ENCODE measurements around the gene SH3BP2.

Gene SH3BP2

DNA sequence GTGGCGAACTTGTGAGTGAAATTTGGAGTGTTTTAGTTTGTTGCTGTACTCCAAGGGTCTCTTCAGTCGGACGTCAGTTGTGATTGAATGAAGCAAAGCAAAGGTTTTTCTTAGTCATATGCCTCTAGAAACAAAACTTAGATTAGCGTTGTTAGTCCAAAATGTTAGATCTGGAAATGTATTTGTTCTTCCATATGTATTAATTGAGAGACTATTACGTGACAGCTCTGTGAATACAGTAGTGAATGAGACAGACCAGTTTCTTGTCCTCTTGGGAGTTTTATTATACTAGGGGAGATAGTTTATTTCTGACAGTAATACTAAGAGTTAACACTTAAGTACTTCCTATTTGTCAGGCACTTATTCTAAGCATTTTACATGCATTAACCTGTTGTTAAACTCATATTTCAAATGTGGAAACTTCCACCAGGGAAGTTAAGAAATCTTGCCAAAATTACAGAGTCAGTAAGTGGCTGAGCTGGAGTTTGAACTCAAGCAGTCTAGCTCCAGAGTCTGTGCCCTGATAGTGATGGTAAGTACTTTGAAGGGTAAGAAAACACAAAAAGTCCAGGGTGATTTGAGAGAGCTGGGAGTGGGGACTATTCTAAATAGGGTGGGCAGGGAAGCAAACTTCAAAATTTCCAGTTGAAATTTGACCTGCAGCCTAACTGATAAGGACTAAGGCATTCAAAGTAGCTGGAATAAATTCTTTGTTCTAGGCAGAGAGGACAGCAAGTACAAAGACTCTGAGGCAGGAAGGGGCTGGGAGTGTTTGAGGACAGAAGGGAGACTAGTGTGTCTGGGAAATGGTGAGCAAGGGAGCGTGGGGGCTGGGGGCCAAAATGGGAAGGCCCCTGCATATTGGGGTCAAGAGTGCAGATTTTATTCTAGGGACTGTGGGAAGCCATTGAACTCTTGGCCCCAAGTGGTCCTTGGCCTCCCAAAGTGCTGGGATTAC, 67.8 kb downstream of the SH3BP2 start:
- no peak for FAIRE-seq

DNA sequence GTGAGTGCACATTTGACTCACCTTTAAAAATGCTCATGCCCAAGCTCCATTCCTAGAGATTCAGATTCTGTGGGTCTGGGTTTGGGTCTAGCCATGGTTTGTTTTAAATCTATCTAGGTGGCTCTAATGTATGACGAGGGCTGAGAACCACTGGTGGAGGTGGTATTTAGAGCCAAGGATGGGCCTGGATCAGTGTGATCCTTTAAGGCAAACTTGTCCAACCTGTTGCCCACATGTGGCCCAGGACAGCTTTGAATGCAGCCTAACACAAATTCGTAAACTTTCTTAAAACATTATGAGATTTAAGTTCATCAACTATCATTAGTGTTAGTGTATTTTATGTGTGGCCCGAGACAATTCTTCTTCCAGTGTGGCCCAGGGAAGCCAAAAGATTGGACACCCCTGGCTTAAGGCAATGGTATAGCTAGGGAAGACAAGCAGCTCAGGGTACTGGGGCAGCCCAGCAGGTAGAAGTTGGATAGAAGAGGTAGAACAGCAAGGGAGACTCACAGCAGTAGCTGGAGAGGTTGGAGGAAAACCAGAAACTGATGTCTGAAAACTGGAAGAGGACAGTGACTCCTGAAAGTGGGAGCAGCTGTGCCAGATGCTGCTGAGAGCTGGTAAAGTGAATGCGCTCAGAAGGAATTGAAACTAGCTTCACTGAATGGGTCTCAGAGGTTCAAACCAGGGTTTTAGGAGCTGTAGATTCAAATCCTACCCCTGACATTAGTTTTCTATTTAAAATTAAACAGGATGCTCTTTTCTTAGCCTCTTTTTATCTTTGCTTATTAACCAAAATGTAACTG, 68.9 kb downstream of the SH3BP2 start:
- no peak for FAIRE-seq

DNA sequence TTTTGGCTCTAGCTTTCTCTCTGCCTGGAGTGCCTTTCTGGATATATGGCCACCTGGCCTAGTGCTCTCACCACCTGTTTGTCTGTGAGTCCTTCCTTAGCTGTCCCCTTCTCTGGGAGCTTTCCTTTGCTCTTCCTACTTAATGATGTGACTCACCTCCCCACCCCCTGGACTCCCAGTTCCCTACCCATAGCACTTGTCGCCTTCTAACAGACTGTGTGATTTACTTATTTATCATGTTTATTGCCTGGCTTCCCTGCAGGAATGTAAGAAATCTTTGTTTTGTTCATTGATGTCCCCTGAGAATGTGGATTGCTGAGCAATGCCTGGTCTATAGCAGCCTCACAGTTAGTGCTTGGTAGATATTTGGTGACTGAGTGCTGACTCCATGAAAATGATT, 69.6 kb downstream of the SH3BP2 start:
- no peak for FAIRE-seq

DNA sequence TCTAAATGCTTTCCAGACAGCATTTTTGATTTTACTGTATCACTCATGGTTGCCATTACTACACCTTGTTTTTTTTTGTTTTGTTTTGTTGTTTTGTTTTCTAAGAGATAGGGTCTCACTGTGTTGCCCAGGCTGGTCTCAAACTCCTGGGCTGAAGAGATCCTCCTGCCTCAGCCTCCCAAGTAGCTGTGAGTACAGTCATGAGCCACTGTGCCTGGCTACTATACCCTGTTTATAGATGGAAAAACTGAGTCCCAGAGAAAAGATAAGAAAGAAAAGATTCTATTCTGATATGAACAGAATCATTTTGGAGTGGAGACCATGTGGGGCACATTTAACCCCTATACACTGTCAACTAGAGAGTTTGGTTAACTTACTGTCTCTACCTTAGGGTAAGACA, 70.8 kb downstream of the SH3BP2 start:
- FAIRE-seq: no peak

DNA sequence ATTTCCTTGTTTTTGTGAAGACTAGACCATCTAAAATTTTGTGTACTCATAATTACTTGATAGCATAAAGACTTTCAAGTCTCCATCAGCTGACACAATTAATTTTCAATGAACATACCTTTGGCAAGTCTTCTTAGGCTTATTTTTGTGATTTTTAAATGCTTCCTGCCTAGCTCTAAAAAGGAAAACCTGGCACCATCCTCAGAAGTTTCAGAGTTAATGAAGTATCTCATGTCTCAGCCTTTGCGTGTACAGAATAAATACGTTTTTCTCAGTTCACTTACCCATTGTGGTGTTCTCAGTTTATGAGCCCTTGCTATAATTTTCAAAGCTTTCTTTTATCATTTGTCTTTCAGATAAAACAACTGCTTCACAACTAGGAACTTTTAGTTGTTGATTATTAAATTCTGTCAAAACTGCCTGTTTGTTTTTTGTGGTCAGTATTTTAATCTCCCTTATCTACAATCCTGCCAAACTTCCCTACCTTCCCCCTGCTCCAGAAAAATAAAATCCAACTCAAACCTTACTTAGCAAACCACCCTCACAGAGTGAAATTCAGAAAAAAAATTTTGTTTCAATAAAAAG, 72.4 kb downstream of the SH3BP2 start:
- FAIRE-seq: no peak

DNA sequence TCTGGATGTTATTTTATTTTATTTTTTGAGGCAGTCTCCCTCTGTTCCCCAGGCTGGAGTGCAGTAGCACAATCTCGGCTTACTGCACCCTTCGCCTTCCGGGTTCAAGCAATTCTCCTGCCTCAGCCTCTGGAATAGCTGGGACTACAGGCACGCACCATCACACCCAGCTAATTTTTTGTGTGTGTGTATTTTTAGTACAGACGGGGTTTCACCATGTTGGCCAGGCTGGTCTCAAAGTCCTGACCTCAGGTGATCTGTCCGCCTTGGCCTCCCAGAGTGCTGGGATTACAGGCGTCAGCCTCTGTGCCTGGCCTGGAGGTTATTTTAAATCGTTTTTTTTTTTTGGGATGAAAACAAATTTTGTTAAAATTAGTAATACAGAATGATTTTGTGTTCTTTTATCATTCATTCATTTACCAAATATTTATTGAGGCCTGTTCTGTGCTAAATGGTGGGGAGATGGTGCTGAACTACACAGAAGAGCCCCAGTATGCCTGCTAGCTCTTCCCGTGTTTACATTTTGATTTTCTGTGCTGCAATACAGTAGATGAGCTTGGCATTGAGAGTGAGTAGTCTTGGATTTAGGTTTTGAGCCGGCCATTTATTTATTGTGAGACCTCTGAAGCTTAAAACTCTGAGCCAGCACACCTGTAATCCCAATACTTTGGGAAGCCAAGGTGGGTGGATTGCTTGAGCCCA, 73.4 kb downstream of the SH3BP2 start:
- no peak for FAIRE-seq

DNA sequence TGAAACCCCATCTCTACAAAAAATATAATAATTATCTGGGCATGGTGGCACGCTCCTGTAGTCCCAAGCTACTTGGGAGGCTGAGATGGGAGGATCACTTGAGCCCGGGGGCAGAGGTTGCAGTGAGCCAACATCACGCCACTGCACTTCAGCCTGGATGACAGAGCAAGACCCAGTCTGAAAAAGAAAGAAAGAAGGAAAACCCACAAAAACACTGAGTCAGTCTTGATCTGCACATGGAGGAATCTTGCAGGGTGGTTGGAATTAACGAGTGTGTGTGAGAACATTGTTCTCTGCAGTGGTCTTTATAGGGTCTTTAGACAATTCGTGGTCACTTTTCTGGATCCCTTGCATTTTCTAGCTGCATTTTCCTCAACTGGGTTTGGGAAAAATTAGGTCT, 74.0 kb downstream of the SH3BP2 start:
- FAIRE-seq: no peak

DNA sequence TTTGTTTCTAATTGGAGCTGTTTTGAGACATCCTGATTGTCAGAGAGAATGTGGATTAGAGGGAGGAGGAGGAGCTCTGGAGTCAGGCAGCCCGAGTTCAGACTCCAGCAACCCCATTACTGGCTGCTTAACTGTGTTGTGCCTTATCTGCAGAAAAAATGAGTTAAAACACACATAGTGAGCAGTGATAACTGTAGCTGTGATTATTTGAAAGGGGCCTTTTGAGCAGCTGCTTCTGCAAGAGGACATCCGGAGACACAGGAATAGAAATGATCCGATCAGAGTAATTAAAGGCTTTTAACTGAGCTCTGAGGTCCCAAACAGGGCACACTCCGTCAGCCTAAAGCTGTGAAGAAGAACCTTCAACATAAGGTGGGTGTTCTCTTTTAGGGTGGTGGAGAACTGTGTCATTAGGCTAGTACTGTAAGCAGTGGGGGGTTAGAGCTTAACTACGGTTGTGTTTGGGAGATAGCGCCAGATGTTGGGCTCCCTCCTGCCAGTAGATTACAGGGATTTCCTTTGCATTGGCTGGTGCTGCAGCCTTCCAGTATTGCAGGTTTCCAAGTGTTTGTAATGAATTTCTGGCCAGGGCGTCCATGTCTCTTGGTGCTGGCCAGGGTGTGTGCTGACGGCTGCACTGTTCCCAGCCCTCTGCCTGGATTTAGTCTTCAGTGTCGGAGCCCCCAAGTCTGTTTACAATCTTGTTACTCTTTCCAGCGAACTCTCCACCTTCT, 75.0 kb downstream of the SH3BP2 start:
- no peak for FAIRE-seq

DNA sequence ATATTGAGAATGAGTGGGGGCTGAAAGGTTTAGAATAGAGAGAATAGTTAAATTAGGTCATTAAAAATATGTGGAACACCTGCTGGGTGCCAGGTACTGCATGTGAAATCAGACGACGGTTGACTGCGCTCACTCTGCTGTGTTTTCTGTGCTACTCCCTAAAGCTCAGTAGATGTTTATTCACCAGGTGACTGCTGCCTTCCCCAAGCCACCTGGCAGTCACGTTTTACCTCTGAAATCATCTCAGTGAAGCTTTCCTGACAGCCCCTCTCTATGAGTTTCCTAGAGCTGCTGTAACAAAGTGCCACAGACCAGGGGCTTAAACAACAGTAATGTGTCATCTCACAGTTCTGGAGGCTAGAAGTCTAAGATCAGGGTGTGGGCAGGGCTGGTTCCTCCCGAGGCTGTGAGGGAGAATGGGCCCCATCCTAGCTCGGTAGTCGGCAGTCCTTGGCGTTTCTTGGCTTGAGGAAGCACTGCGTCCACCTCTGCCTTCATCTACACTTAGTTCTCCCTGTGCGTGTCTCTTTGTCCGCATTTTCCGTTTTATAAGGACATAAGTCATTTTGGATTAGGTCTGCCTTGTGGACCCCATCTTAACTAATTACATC, 76.1 kb downstream of the SH3BP2 start:
- no peak for FAIRE-seq

DNA sequence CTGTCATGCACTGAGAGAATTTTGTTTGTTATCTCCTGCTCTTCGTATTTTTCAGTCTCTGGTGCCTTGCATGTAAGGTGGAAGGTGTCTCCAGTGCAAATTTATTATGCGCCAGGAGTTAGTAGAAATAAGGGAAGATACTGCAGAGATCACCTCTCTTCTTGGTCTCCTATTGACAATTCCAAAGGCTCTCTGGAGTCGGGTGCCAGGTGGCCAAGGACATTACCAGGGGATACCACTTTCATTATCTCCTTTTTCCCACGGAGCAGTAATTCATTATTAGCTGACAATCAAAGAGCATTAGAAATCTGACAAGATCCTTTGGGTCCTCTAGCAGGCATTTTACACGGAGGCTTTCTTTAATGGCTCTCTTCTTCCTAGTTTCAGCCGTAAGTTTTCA, 76.8 kb downstream of the SH3BP2 start:
- no peak for FAIRE-seq

DNA sequence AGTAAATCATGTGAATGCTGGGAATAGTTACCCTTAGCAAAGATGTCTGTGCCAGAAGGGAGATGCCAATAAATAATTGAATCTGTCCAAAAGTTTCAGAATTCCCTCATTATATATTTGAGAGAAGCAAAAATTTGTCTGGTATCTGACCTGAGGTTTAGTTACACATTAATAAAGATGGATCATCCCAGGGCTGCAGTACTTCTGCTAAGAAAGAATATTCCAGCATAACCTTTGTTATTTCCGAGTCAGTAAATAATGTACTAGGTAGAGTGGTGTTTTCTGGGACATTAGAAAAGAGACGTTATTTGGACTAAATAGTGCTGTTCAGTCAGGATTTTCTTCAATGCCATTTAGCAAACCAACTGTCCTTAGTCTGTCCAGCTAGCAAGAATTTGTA, 77.2 kb downstream of the SH3BP2 start:
- no peak for FAIRE-seq

DNA sequence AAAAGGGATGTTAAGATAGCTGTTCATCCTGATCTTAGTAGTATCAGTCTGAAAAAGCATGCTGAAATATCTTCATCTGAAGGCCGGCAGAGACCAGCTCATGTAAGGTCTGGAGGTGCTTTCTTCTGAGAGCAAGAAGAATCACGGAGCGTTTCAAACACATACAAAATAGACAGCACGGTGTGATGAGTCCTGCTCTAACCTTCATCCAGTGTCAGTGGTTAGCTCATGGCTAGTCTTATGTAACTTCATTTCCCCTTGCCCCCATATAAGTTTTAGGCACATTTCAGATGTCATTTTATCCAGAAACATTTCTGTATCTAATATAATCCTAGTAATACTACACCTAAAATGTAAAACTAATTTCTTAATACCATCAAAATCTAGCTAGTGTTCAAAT, 78.6 kb downstream of the SH3BP2 start:
- no peak for FAIRE-seq

DNA sequence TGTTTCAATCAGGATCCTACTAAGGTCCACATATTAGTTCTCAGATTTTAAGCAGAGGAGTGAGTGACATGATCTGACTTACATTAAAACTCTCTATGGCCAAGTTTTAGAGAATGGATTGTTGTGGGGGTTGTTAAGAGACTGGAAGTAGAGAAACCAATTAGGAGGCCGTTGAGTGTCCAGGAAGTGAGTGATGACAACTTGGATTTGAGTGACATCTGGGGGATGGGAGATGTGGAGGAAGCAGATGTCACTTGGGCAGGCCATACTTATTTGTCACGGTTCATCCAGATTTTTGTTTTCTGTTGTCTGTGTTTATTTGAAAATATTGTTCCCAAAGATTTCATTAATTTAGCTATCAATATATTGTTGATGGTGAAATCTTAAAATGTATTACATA, 79.0 kb downstream of the SH3BP2 start:
- no peak for FAIRE-seq

DNA sequence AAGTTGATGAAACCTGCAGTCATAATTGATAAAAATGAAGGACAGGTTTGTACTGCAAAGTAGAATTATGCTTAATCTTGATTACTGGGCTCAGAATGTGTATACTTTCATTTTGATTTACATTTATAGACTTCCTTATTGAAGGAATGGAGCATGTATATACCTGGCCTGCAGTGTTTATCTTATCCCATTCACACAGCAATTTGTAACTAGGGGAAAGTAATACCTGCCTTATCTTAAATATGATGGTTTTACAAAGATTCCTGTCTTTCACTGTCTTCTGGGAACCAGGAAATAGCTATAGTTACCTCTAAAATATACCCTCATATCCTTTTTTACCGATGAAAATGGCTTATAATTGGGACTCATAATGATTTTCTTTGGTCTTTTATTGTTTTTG, 80.4 kb downstream of the SH3BP2 start:
- no peak for FAIRE-seq

DNA sequence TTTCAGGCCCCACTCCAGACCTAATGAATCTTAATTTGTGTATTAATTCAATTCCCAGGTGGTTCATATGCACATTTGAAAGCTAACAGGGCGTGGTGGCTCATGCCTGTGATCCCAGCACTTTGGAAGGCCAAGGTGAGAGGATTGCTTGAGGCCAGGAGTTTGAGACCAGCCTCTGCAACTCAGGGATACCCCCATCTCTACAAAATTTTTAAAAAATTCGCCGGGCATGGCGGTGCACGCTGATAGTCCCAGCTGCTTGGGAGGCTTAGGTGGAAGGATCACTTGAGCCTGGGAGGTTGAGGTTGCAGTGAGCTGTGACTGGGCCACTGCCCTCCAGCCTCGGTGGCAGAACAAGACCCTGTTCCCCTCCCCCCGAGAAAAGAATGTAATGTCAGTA, 82.0 kb downstream of the SH3BP2 start:
- FAIRE-seq: no peak

DNA sequence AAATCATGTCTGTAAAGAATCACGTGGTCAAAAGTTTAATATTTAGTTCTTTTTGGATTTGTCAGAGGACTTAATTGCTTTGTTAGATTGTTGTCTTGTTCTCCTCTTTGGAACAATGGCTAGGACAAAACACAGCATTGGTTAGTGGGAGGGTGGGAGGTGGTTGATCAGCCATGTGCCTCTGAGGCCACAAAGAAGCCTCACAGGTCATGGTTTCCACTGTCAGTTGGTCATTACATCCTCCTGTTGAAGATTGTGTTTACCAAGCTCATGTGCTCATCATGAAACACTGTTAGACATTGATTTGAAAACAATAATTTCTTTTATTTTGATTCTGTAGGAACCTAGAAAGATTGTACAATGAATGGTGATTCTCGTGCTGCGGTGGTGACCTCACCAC, 82.7 kb downstream of the SH3BP2 start:
- no peak for FAIRE-seq

DNA sequence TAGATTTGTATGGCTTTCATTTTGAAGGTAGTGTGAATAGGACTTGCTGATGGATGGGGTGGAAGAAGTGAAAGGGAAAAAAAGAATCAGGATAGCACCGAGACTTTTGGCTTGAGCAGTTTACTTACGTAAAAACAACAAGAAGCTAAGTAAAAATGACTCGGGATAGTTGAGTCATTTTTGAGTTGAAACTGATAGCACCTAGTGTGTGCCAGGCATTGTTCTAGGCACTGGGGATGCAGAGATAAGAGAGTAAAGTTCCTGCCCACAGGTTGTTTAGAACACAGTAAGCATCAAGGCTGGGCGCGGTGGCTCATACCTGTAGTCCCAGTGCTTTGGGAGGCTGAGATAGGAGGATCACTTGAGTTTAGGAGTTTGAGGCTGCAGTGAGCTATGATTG, 85.5 kb downstream of the SH3BP2 start:
- FAIRE-seq: no peak

DNA sequence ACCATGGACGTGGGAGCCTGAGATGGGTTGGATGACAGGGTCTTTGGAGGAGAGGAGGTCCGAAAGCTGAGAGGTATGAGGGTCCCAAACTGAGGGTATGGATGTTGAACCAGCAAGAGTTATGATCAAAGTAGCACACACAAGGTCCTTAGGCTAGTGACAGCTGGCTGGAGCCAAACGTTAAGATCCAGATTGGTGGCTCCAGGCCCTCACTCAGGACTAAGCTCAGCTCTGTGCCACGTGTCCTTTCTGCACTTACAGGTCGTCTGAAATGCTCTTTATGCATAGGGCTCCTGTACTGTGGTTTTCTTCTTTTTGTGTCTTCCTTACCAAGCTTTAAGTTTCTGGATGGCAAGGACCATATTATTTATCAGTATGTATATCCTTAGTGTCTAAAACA, 86.1 kb downstream of the SH3BP2 start:
- no peak for FAIRE-seq

DNA sequence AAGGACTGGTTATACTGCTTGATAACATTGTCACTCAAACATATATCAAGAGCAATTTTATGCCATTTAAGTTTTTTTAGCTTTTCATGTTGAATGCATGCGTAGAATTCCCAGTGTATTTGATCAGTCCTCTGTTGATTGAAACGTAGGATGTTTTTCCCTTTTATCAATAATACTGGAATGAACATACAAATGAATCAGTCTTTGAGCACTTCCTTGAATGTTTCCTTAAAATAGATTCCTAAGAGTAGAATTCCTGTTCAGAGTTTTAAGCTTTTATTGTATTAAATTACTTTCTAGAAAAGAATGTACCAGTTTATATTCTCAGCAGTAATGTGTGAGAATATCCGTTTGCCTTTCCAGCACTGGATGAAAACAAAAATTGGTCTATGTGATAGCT, 88.5 kb downstream of the SH3BP2 start:
- no peak for FAIRE-seq

DNA sequence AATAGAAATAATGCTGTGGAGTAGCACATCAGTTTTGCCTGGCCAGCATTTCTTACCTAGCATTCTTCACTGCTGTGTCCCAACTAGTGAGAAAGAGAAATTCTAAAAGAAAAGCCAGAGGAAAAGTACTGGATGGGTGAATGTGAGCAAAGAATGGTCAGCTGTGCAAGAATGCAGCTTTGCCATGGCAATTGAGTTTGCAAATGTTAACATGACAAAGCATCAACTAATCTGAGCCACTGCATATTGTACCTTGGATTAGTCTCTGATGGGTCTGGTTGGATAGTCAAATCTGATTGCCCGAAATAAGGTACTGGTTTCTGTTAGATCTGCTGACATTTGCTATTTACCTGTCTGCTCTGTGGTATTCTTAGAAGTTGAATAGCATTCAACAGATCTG, 89.5 kb downstream of the SH3BP2 start:
- no peak for FAIRE-seq

DNA sequence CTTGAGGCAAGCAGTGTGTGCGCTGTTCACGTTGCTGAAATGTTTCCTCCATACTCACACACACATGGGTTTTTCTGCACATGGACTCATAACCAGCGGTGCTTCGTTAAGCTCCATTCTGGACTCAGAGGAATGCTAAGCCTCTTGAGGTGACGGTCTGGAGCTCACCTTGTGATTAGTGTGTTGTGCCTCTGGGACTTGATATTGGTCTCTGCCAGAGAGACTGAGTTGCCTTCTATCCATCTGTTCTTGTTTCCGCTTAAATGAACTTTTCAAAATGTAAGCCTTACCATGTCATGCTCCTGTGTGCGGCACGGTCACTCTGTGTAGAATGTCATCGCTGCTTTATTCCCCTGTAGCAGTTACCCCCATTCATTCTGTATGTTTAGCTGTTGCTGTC, 93.3 kb downstream of the SH3BP2 start:
- no peak for FAIRE-seq

DNA sequence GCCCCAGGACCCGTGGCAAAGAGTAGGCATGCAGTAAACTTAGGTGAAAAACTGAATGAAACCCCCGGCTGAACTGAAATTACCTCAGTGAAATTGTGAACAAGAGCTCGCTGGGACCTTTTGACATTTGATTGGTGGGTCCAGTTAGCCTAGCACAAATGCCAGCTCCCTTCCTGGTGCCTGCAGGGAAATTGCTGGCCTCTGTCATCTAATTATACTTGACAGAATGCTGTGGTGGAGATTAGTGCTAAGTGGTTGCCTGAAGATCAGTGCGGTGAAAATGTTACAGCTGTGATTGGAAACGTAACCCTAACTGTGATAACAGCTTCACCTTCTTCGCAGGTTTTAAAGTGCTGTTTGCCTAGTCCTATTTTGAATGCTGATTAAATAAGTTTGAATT, 93.7 kb downstream of the SH3BP2 start:
- FAIRE-seq: no peak

All from endometrium (tissue), 2 donors.